ENCODE data around the gene PCDHGA1.

The PCDHGA1 gene

GRCh38 chr5:141521244-141521781 is 191.0 kb downstream of the PCDHGA1 start:
- Histone ChIP-seq H3K36me3 (ENCODE audit: control insufficient read depth, insufficient read depth, low read length) (peaks cover 24% of the 10 kb centered on the region), H3K4me3 (replicated peaks; ENCODE audit: low read depth, low read length) (no peak overlapping the region)

DNA sequence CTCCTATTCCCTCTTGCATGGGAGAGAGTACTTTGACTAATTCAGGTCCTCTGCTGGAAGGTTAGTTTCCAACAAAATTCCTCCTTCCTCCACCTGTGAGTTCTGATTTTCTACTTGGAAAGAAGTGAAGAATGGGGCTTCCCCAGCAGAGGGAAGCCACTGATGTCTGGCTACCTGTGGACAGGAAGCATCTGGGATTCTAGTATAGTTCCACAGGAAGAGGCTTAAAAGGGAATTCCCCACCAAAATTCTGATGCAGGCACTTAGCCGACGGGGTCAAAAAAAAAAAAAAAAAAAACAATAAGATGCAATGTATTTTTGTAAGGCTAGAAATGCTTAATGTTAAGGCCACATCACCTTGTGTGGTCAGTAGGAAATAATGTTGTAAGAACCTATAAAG is 192.0 kb downstream of the PCDHGA1 start:
- no peaks in the 10 kb centered on the region for H3K27me3 ChIP-seq (replicated peaks; ENCODE audit: control insufficient read depth, insufficient read depth, low read length)
- H3K4me3 ChIP-seq (replicated peaks; ENCODE audit: low read depth, low read length): no peak overlapping the region
- no peak for TF ChIP-seq CTCF (IDR thresholded peaks at IDR 0.05; ENCODE audit: insufficient read depth, low read length, poor library complexity, severe bottlenecking)
- DNase-seq (ENCODE audit: extremely low read depth, insufficient read length): no peak
- peaks cover 18% of the 10 kb centered on the region for H3K36me3 ChIP-seq (ENCODE audit: control insufficient read depth, insufficient read depth, low read length)

More at GRCh38 chr5:141521244-141521781, 191.0 kb downstream of the PCDHGA1 start:
- no peak for DNase-seq (ENCODE audit: extremely low read depth, insufficient read length)
- TF ChIP-seq CTCF (IDR thresholded peaks at IDR 0.05; ENCODE audit: insufficient read depth, low read length, poor library complexity, severe bottlenecking): no peak
- H3K27me3 ChIP-seq (replicated peaks; ENCODE audit: control insufficient read depth, insufficient read depth, low read length): no peaks in the 10 kb centered on the region

- no peak for TF ChIP-seq CTCF (IDR thresholded peaks at IDR 0.05; ENCODE audit: insufficient read depth, low read length, poor library complexity, severe bottlenecking)
- Histone ChIP-seq H3K4me3 (replicated peaks; ENCODE audit: low read depth, low read length) (no peak overlapping the region), H3K36me3 (ENCODE audit: control insufficient read depth, insufficient read depth, low read length) (peaks cover 20% of the 10 kb centered on the region), H3K27me3 (replicated peaks; ENCODE audit: control insufficient read depth, insufficient read depth, low read length) (no peaks in the 10 kb centered on the region)
- no peak for DNase-seq (ENCODE audit: extremely low read depth, insufficient read length)
Observed at GRCh38 chr5:141523991-141524390, 193.7 kb downstream of the PCDHGA1 start.

DNA sequence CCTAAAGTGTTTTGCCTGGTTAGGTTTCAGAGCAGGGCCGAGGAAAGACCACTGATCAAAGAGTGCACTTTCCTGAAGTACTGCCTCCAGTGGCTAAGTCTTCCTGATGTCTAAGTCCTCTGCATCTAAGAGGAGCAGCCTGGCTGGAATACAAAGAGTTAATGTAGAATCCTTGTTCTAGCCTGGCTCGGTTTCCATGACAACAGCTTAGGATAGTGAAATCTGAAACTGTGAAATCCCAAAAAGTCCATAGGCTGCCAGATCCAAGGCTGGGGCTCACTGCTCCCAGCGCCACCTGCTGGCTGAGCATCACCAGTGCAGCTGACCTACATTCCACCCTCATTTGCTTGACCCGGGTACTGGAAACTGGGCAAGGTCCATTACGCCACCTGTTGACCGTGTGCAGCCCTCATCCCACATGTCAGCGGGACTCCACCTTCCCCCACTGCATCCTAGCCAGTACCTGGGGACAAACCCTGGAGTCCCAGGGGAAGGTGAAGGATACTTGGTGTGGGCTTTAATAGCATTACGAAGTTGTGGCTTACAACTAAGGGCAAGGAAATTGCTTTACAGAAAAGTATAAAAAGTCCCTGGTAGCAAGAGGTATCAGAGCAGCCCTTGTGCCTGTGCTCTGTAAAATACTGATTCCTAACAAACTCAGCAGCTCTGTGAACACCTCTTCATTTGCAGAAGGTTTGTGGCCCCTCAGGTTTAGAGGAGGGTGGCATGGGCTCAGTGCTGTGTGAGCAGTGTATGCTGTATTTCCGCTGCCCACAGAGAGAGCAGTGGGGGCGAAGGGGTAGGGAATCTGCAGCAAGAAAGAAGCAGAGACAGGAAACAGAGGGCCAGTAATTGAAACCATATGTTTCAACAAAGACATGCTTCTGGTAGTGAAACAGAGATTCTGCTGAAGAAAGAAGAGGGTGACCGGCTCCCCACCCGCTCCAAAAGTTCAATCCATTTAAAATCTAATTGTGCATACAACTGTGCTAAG is 194.6 kb downstream of the PCDHGA1 start:
- no peak overlapping the region for H3K4me3 ChIP-seq (replicated peaks; ENCODE audit: low read depth, low read length)
- H3K36me3 ChIP-seq (ENCODE audit: control insufficient read depth, insufficient read depth, low read length): peaks cover 16% of the 10 kb centered on the region
- no peaks in the 10 kb centered on the region for H3K27me3 ChIP-seq (replicated peaks; ENCODE audit: control insufficient read depth, insufficient read depth, low read length)
- DNase-seq (ENCODE audit: extremely low read depth, insufficient read length): peak; percentile 62
- peak; percentile 99 for TF ChIP-seq CTCF (IDR thresholded peaks at IDR 0.05; ENCODE audit: insufficient read depth, low read length, poor library complexity, severe bottlenecking)

GRCh38 chr5:141525653-141526052 is 195.3 kb downstream of the PCDHGA1 start:
- Histone ChIP-seq H3K27me3 (replicated peaks; ENCODE audit: control insufficient read depth, insufficient read depth, low read length) (no peaks in the 10 kb centered on the region), H3K4me3 (replicated peaks; ENCODE audit: low read depth, low read length) (no peak overlapping the region), H3K36me3 (ENCODE audit: control insufficient read depth, insufficient read depth, low read length) (peaks cover 13% of the 10 kb centered on the region)
- no peak for DNase-seq (ENCODE audit: extremely low read depth, insufficient read length)
- TF ChIP-seq CTCF (IDR thresholded peaks at IDR 0.05; ENCODE audit: insufficient read depth, low read length, poor library complexity, severe bottlenecking): no peak
